T-helper 17 cell (primary cell): ENCODE measurements around the gene TFPI. TPM values are rescaled to one million over a fixed set of nuclear protein-coding genes. Genes with fewer than 3 reads are reported as not detected.

Experiments used
- ATAC-seq: fragments of 150-1000 bp; cut with Tn5 transposase; 2 replicates; pipeline ENCODE4 v1.10.0; 2021; ENCODE audit warnings: mild to moderate bottlenecking, moderate library complexity
- DNase-seq, 3 donors: peaks; one replicate each; pipeline versions ENCODE4 v3.0.0 to v3.0.0-alpha.2; 2020 to 2021
- H3K9me3 ChIP-seq: one replicate; pipeline ENCODE4 v1.7.0; 2013; ENCODE audit warnings: low read length, mild to moderate bottlenecking; ENCODE audit not compliant: control insufficient read depth, poor library complexity, severe bottlenecking
- H3K27ac Mint-ChIP-seq: one replicate; pipeline ENCODE4 v1.8.0; 2022; ENCODE audit warnings: mild to moderate bottlenecking, moderate library complexity, mixed read lengths
- H3K27me3 Mint-ChIP-seq: one replicate; pipeline ENCODE4 v1.8.0; 2022; ENCODE audit warnings: mixed read lengths
- H3K36me3 Mint-ChIP-seq: one replicate; pipeline ENCODE4 v1.8.0; 2022; ENCODE audit warnings: low read depth, mixed read lengths
- H3K4me1 Mint-ChIP-seq: one replicate; pipeline ENCODE4 v1.8.0; 2022; ENCODE audit warnings: mild to moderate bottlenecking, mixed read lengths
- H3K4me3 Mint-ChIP-seq: one replicate; pipeline ENCODE4 v1.8.0; 2022; ENCODE audit warnings: mild to moderate bottlenecking, moderate library complexity, mixed read lengths
- total RNA-seq, 4 donors: library from RNA in 2 of 4; stranded (reverse) in 2 of 4; gene quantifications; one replicate each; pipeline ENCODE4 v1.2.3 and lab custom pipeline; 2022 to 2026

Gene TFPI
- total RNA-seq, 2 donors from 2014 or later = 0.32 to 4.8 TPM

- no peak overlapping the region for H3K27ac Mint-ChIP-seq
- no peak overlapping the region for H3K4me3 Mint-ChIP-seq
- no peak for ATAC-seq
- no peaks in the 10 kb centered on the region for H3K36me3 Mint-ChIP-seq
- H3K9me3 ChIP-seq = no peaks in the 10 kb centered on the region
- peaks cover 7% of the 10 kb centered on the region for H3K27me3 Mint-ChIP-seq
- no peaks in the 10 kb centered on the region for H3K4me1 Mint-ChIP-seq
- no peak for DNase-seq
These were observed 56.3 kb downstream of the TFPI start for GRCh38 chr2:187497858-187498463.

GRCh38 chr2:187497140-187497539 is 57.1 kb downstream of the TFPI start:
- no peaks in the 10 kb centered on the region for H3K9me3 ChIP-seq
- Mint-ChIP-seq H3K4me3 (no peak overlapping the region), H3K27ac (no peak overlapping the region), H3K27me3 (no peaks in the 10 kb centered on the region), H3K4me1 (no peaks in the 10 kb centered on the region), H3K36me3 (no peaks in the 10 kb centered on the region)
- no peak for ATAC-seq
- no peak for DNase-seq

GRCh38 chr2:187495324-187495723 is 58.9 kb downstream of the TFPI start:
- H3K27ac Mint-ChIP-seq = no peak overlapping the region
- ATAC-seq (no peak), DNase-seq (no peak)
- H3K36me3 Mint-ChIP-seq = no peaks in the 10 kb centered on the region
- H3K4me1 Mint-ChIP-seq = no peaks in the 10 kb centered on the region
- no peak overlapping the region for H3K4me3 Mint-ChIP-seq
- no peaks in the 10 kb centered on the region for H3K9me3 ChIP-seq
- no peaks in the 10 kb centered on the region for H3K27me3 Mint-ChIP-seq

- no peaks in the 10 kb centered on the region for H3K36me3 Mint-ChIP-seq
- H3K9me3 ChIP-seq = no peaks in the 10 kb centered on the region
- ATAC-seq (no peak), DNase-seq (no peak)
- H3K4me1 Mint-ChIP-seq = no peaks in the 10 kb centered on the region
- H3K27me3 Mint-ChIP-seq = no peaks in the 10 kb centered on the region
- H3K4me3 Mint-ChIP-seq = no peak overlapping the region
- H3K27ac Mint-ChIP-seq = no peak overlapping the region
These were observed 60.2 kb downstream of the TFPI start for GRCh38 chr2:187493877-187494568.

- no peak for ATAC-seq
- Mint-ChIP-seq H3K27me3 (no peaks in the 10 kb centered on the region), H3K4me3 (no peak overlapping the region)
These were observed 61.1 kb downstream of the TFPI start for GRCh38 chr2:187493180-187493579.

GRCh38 chr2:187486241-187486640 is 68.0 kb downstream of the TFPI start:
- ATAC-seq (no peak), DNase-seq (no peak)
- Mint-ChIP-seq H3K27ac (no peak overlapping the region), H3K4me3 (no peak overlapping the region), H3K27me3 (no peaks in the 10 kb centered on the region), H3K36me3 (no peaks in the 10 kb centered on the region), H3K4me1 (no peaks in the 10 kb centered on the region)
- no peaks in the 10 kb centered on the region for H3K9me3 ChIP-seq

More at GRCh38 chr2:187493180-187493579, 61.1 kb downstream of the TFPI start:
- no peak for DNase-seq
- no peak overlapping the region for H3K27ac Mint-ChIP-seq
- H3K9me3 ChIP-seq = no peaks in the 10 kb centered on the region
- no peaks in the 10 kb centered on the region for H3K4me1 Mint-ChIP-seq
- no peaks in the 10 kb centered on the region for H3K36me3 Mint-ChIP-seq

GRCh38 chr2:187485523-187485922 is 68.7 kb downstream of the TFPI start:
- Mint-ChIP-seq H3K27ac (no peak overlapping the region), H3K4me1 (no peaks in the 10 kb centered on the region), H3K27me3 (no peaks in the 10 kb centered on the region), H3K4me3 (no peak overlapping the region), H3K36me3 (no peaks in the 10 kb centered on the region)
- no peak for DNase-seq
- no peak for ATAC-seq
- no peaks in the 10 kb centered on the region for H3K9me3 ChIP-seq

GRCh38 chr2:187483537-187483936 is 70.7 kb downstream of the TFPI start:
- Mint-ChIP-seq H3K27me3 (no peaks in the 10 kb centered on the region), H3K4me1 (no peaks in the 10 kb centered on the region), H3K36me3 (no peaks in the 10 kb centered on the region), H3K4me3 (no peak overlapping the region), H3K27ac (no peak overlapping the region)
- no peaks in the 10 kb centered on the region for H3K9me3 ChIP-seq
- no peak for DNase-seq
- ATAC-seq = no peak

GRCh38 chr2:187482796-187483195 is 71.4 kb downstream of the TFPI start:
- no peak overlapping the region for H3K27ac Mint-ChIP-seq
- H3K4me1 Mint-ChIP-seq = no peaks in the 10 kb centered on the region
- H3K9me3 ChIP-seq = no peaks in the 10 kb centered on the region
- H3K36me3 Mint-ChIP-seq = no peaks in the 10 kb centered on the region
- ATAC-seq (no peak), DNase-seq (no peak)
- no peaks in the 10 kb centered on the region for H3K27me3 Mint-ChIP-seq
- H3K4me3 Mint-ChIP-seq = no peak overlapping the region

GRCh38 chr2:187481543-187481942 is 72.7 kb downstream of the TFPI start:
- DNase-seq = no peak
- Mint-ChIP-seq H3K36me3 (no peaks in the 10 kb centered on the region), H3K27me3 (no peaks in the 10 kb centered on the region)

GRCh38 chr2:187478719-187479118 is 75.5 kb downstream of the TFPI start:
- no peaks in the 10 kb centered on the region for H3K4me1 Mint-ChIP-seq
- no peaks in the 10 kb centered on the region for H3K36me3 Mint-ChIP-seq
- H3K27me3 Mint-ChIP-seq = no peaks in the 10 kb centered on the region
- H3K9me3 ChIP-seq = no peaks in the 10 kb centered on the region
- H3K4me3 Mint-ChIP-seq = no peak overlapping the region
- ATAC-seq = no peak
- H3K27ac Mint-ChIP-seq = no peak overlapping the region
- no peak for DNase-seq

More at GRCh38 chr2:187481543-187481942, 72.7 kb downstream of the TFPI start:
- H3K4me3 Mint-ChIP-seq = no peak overlapping the region
- no peaks in the 10 kb centered on the region for H3K9me3 ChIP-seq
- no peaks in the 10 kb centered on the region for H3K4me1 Mint-ChIP-seq
- no peak for ATAC-seq
- H3K27ac Mint-ChIP-seq = no peak overlapping the region

GRCh38 chr2:187477051-187477450 is 77.2 kb downstream of the TFPI start:
- Mint-ChIP-seq H3K4me1 (no peaks in the 10 kb centered on the region), H3K4me3 (no peak overlapping the region), H3K36me3 (no peaks in the 10 kb centered on the region), H3K27me3 (no peaks in the 10 kb centered on the region), H3K27ac (no peak overlapping the region)
- H3K9me3 ChIP-seq = no peaks in the 10 kb centered on the region
- DNase-seq (no peak), ATAC-seq (no peak)

GRCh38 chr2:187475499-187476248 is 78.6 kb downstream of the TFPI start:
- Mint-ChIP-seq H3K4me3 (no peak overlapping the region), H3K27me3 (no peaks in the 10 kb centered on the region), H3K4me1 (no peaks in the 10 kb centered on the region), H3K36me3 (no peaks in the 10 kb centered on the region), H3K27ac (no peak overlapping the region)
- no peaks in the 10 kb centered on the region for H3K9me3 ChIP-seq
- ATAC-seq (no peak), DNase-seq (no peak)
